Breast epithelium (tissue), 4 donors: ENCODE results near the gene GHRHR. TPM values are rescaled to one million over a fixed set of nuclear protein-coding genes. Genes with fewer than 3 reads are reported as not detected.

Source experiments
- DNase-seq, 2 donors: peaks; one replicate each; pipeline ENCODE4 v3.0.0-alpha.2; 2019; ENCODE audit warnings: low spot score in 2 of 2
- H3K27ac ChIP-seq, 2 donors: fragments of 200-600 bp; sonication (generic) in 1 of 2; one replicate each; pipeline ENCODE4 v1.5.1; 2016 to 2019; ENCODE audit warnings: mild to moderate bottlenecking in 1 of 2
- H3K27me3 ChIP-seq, 2 donors: fragments of 200-600 bp; sonication (generic) in 1 of 2; one replicate each; pipeline versions ENCODE4 v1.5.1 to v1.6.0; 2017 to 2019; ENCODE audit warnings: control low read depth in 1 of 2, mild to moderate bottlenecking in 1 of 2
- H3K36me3 ChIP-seq: fragments of 200-600 bp; one replicate; pipeline ENCODE4 v1.5.1; 2019
- H3K4me1 ChIP-seq, 2 donors: fragments of 200-600 bp; sonication (generic); one replicate each; pipeline ENCODE4 v1.5.1; 2016 to 2019; ENCODE audit warnings: control low read depth in 1 of 2
- H3K4me3 ChIP-seq, 3 donors: fragments of 200-600 bp; sonication (generic); 1 replicate in 2 of 3; 2 replicates in 1 of 3; pipeline ENCODE4 v1.5.1; 2016 to 2019; ENCODE audit warnings: mild to moderate bottlenecking in 3 of 3, moderate library complexity in 2 of 3
- H3K9me3 ChIP-seq, 2 donors: fragments of 200-600 bp; sonication (generic) in 1 of 2; one replicate each; pipeline ENCODE4 v1.5.1; 2016 to 2019; ENCODE audit warnings: control low read depth in 1 of 2
- CTCF ChIP-seq, 3 donors: fragments of 450-650 bp; IDR thresholded peaks; one replicate each; pipeline ENCODE4 v1.5.1; 2016 to 2017; ENCODE audit warnings: antibody characterized with exemption in 3 of 3, mild to moderate bottlenecking in 3 of 3, moderate library complexity in 3 of 3
- POLR2A ChIP-seq: fragments of 450-650 bp; IDR thresholded peaks from one replicate; pipeline ENCODE4 v1.6.1; 2016; ENCODE audit warnings: antibody characterized with exemption, mild to moderate bottlenecking, moderate library complexity
- POLR2AphosphoS5 ChIP-seq, 3 donors: sonication (generic); formaldehyde crosslinking; IDR thresholded peaks; one replicate each; pipeline ENCODE4 v1.6.1; 2017; ENCODE audit warnings: antibody characterized with exemption in 3 of 3
- intact Hi-C: fragments of 100-400 bp; cut with DNase I; formaldehyde crosslinking; loops from one replicate; pipeline ENCODE4 v1.15.1; 2023; ENCODE audit warnings: low total_unique reads
- total RNA-seq, 3 donors: library from RNA; depleted of rRNA; stranded (reverse); fragments of >200 nt; gene quantifications; one replicate each; pipeline ENCODE4 v1.1.0, GENCODE V29; 2016

GHRHR gene
- total RNA-seq, 3 donors from 2014 or later: not detected

GRCh38 chr7:31004393-31004792 lies 40.6 kb downstream of the GHRHR start:
- no peaks in the 10 kb centered on the region for H3K36me3 ChIP-seq
- no peak overlapping the region for H3K4me3 ChIP-seq
- no peak for TF ChIP-seq POLR2AphosphoS5 (IDR thresholded peaks at IDR 0.05)
- TF ChIP-seq POLR2A: no peak
- TF ChIP-seq CTCF (IDR thresholded peaks at IDR 0.05): no peak
- H3K27ac ChIP-seq: no peak overlapping the region
- no peaks in the 10 kb centered on the region for H3K4me1 ChIP-seq
- no peak for DNase-seq
- intact Hi-C loops: no loop called here
- H3K27me3 ChIP-seq: no peaks in the 10 kb centered on the region
- peaks cover 0 to 4% of the 10 kb centered on the region in 2 donors for H3K9me3 ChIP-seq

DNA sequence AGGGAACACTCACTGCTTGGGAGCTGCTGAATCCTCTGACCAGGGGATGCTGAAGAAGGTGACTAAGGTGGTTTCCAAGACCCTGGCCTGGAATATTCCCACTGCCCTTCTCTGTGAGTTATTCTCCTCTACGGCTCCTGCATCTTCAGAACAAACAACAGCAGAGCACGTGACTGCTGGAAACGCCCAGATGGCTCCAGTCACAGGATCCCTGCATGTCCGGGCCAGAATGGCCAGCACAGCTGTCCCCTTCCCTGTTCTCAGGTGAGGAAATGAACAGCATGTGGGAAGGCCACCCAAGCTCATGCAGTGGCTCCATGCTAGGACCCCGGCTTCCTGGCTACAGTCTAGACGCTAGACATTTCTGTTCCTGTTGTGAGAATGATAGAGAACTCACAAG lies 43.1 kb downstream of the GHRHR start:
- Histone ChIP-seq H3K36me3 (no peaks in the 10 kb centered on the region), H3K9me3 (peaks cover 0 to 4% of the 10 kb centered on the region in 2 donors), H3K27ac (no peak overlapping the region), H3K27me3 (no peaks in the 10 kb centered on the region), H3K4me3 (no peak overlapping the region), H3K4me1 (no peaks in the 10 kb centered on the region)
- intact Hi-C loops: no loop called here
- TF ChIP-seq POLR2AphosphoS5 (IDR thresholded peaks at IDR 0.05) (no peak), POLR2A (no peak), CTCF (IDR thresholded peaks at IDR 0.05) (no peak)
- DNase-seq: no peak

GRCh38 chr7:31007634-31008033 lies 43.9 kb downstream of the GHRHR start:
- Histone ChIP-seq H3K27ac (no peak overlapping the region), H3K4me1 (no peaks in the 10 kb centered on the region), H3K27me3 (no peaks in the 10 kb centered on the region), H3K4me3 (no peak overlapping the region), H3K36me3 (no peaks in the 10 kb centered on the region), H3K9me3 (peaks cover 0 to 4% of the 10 kb centered on the region in 2 donors)
- DNase-seq: no peak
- TF ChIP-seq POLR2A (no peak), CTCF (IDR thresholded peaks at IDR 0.05) (no peak)
- intact Hi-C loops: no loop called here

DNA sequence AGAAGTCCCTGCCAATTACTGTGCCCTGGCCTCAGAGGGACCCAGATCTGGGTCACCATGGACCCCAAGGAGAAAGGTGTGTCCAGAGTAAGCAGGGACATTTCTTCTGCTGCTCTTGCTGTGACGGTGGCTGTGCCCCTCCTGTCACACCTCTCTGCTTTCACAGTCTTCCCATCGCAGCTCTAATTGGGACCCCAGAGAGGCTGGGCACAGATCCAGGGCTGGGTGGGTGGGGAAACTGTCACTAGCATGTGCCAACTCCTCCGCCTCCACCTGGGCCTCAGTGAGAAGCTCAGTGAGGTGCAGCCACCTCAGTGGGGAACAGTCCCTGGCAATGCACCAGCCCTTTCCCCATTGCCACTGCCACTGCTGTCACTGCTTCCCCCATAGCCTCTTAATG lies 51.1 kb downstream of the GHRHR start:
- Histone ChIP-seq H3K27ac (no peak overlapping the region), H3K4me3 (no peak overlapping the region), H3K36me3 (no peaks in the 10 kb centered on the region), H3K27me3 (no peaks in the 10 kb centered on the region), H3K4me1 (no peaks in the 10 kb centered on the region), H3K9me3 (no peaks in the 10 kb centered on the region)
- no peak for TF ChIP-seq POLR2AphosphoS5 (IDR thresholded peaks at IDR 0.05)
- TF ChIP-seq POLR2A: no peak
- no peak for TF ChIP-seq CTCF (IDR thresholded peaks at IDR 0.05)
- no peak for DNase-seq
- intact Hi-C loops: no loop called here

DNA sequence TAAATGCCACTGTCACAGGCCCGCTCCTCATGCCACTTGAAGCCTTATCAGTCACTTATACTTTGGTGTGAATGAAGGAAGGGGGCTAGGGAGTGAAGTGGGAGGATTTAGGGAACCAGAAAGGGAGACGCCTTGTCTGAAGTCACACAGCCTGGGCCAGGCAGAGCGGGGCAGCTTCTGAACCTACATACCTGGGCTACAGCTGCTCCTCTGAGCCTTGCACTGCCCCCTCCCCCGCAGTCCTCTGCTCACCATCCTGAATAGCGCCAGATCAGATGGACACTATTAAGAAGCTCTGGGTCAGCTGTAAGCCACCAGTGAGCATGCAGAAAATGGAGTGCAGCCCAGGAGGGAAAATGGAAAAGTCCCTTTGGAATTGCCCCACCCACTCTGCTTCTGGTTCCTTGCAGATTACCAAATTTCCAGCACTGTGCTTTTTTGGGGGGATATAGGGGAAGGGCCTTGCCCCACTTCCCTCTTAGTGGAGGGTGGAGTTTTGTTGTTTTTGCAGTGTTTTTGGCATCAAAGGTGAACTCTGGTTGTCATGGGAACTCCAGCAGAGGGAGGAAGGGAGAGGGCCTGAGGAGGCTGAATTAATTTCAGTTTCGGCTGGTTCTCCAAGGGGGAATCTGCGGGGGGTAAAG lies 53.4 kb downstream of the GHRHR start:
- H3K4me3 ChIP-seq: no peak overlapping the region
- H3K9me3 ChIP-seq: no peaks in the 10 kb centered on the region
- TF ChIP-seq POLR2AphosphoS5 (IDR thresholded peaks at IDR 0.05): no peak
- no peak for TF ChIP-seq CTCF (IDR thresholded peaks at IDR 0.05)
- no peak for TF ChIP-seq POLR2A
- no peaks in the 10 kb centered on the region for H3K4me1 ChIP-seq
- no peaks in the 10 kb centered on the region for H3K36me3 ChIP-seq
- no peaks in the 10 kb centered on the region for H3K27me3 ChIP-seq
- DNase-seq: no peak
- H3K27ac ChIP-seq: no peak overlapping the region
- intact Hi-C loops: no loop called here
